CD8-positive, alpha-beta memory T cell (primary cell): ENCODE results near the gene CORO7. TPM values are rescaled to one million over a fixed set of nuclear protein-coding genes. Genes with fewer than 3 reads are reported as not detected.
"Not testable (repeated sequence)": the region's sequence is repeated elsewhere in the genome, so short reads cannot be mapped to it uniquely, and the experiment has no call there.

ENCODE experiments used
- CTCF ChIA-PET: fragments of 350-600 bp; sonication (Branson Sonifier 250); formaldehyde crosslinking; loops from one replicate; lab custom pipeline; 2021; ENCODE audit warnings: antibody characterized with exemption; lab: Charles Lee
- POLR2A ChIA-PET: fragments of 350-600 bp; sonication (Branson Sonifier 250); formaldehyde crosslinking; loops from one replicate; lab custom pipeline; 2021; ENCODE audit warnings: antibody characterized with exemption; lab: Charles Lee
- DNase-seq, 5 donors: peaks; one replicate each; pipeline versions ENCODE4 v3.0.0 to v3.0.0-alpha.2; 2020 to 2022; ENCODE audit warnings: mixed read lengths in 1 of 5
- H3K27ac ChIP-seq: one replicate; pipeline ENCODE4 v1.7.0; 2013; ENCODE audit warnings: low read depth, mild to moderate bottlenecking, low read length, moderate library complexity
- H3K27me3 ChIP-seq: 2 replicates; pipeline ENCODE4 v1.7.0; 2013; ENCODE audit warnings: low read length, mild to moderate bottlenecking; ENCODE audit not compliant: insufficient read depth, poor library complexity, severe bottlenecking
- H3K36me3 ChIP-seq: 2 replicates; pipeline ENCODE4 v1.7.0; 2013; ENCODE audit warnings: mild to moderate bottlenecking, low read length, moderate library complexity; ENCODE audit not compliant: insufficient read depth
- H3K4me1 ChIP-seq: 2 replicates; pipeline ENCODE4 v1.7.0; 2013; ENCODE audit warnings: mild to moderate bottlenecking, low read length, moderate library complexity; ENCODE audit not compliant: insufficient read depth
- H3K4me3 ChIP-seq: 2 replicates; pipeline ENCODE4 v1.7.0; 2013; ENCODE audit warnings: mild to moderate bottlenecking, low read length
- H3K9me3 ChIP-seq: 2 replicates; pipeline ENCODE4 v1.7.0; 2013; ENCODE audit warnings: mild to moderate bottlenecking, low read length
- H3K27ac Mint-ChIP-seq, 8 donors: one replicate each; pipeline ENCODE4 v1.8.0; 2020 to 2021; ENCODE audit warnings: mixed read lengths in 8 of 8, mild to moderate bottlenecking in 6 of 8, inconsistent platforms in 3 of 8, moderate library complexity in 3 of 8
- H3K27me3 Mint-ChIP-seq, 2 donors: one replicate each; pipeline ENCODE4 v1.8.0; 2020 to 2021; ENCODE audit warnings: mixed read lengths in 2 of 2, mild to moderate bottlenecking in 1 of 2, moderate library complexity in 1 of 2
- H3K36me3 Mint-ChIP-seq, 3 donors: one replicate each; pipeline ENCODE4 v1.8.0; 2020 to 2021; ENCODE audit warnings: mixed read lengths in 3 of 3, inconsistent platforms in 1 of 3, mild to moderate bottlenecking in 1 of 3
- H3K4me1 Mint-ChIP-seq, 3 donors: one replicate each; pipeline ENCODE4 v1.8.0; 2020 to 2021; ENCODE audit warnings: mixed read lengths in 3 of 3, inconsistent platforms in 1 of 3, mild to moderate bottlenecking in 1 of 3
- H3K4me3 Mint-ChIP-seq, 7 donors: one replicate each; pipeline ENCODE4 v1.8.0; 2020 to 2021; ENCODE audit warnings: mixed read lengths in 7 of 7, mild to moderate bottlenecking in 6 of 7, moderate library complexity in 4 of 7, inconsistent platforms in 2 of 7
- H3K9me3 Mint-ChIP-seq, 5 donors: one replicate each; pipeline ENCODE4 v1.8.0; 2020 to 2022; ENCODE audit warnings: mixed read lengths in 5 of 5, mild to moderate bottlenecking in 3 of 5, moderate library complexity in 2 of 5, inconsistent platforms in 1 of 5
- polyA plus RNA-seq: library from polyadenylated mRNA; unstranded; fragments of 300-500 nt; fragmentation: Illumina TruSeq; gene quantifications from one replicate; pipeline ENCODE4 v1.2.3, GENCODE V29; 2021
- total RNA-seq, 2 experiments: library from RNA; stranded (reverse); gene quantifications; one replicate each; pipeline ENCODE4 v1.2.3, GENCODE V29; 2021

CORO7 gene
- total and polyA plus RNA-seq, 3 experiments from 2014 or later = 92.0 to 129 (median 96.3) TPM

DNA sequence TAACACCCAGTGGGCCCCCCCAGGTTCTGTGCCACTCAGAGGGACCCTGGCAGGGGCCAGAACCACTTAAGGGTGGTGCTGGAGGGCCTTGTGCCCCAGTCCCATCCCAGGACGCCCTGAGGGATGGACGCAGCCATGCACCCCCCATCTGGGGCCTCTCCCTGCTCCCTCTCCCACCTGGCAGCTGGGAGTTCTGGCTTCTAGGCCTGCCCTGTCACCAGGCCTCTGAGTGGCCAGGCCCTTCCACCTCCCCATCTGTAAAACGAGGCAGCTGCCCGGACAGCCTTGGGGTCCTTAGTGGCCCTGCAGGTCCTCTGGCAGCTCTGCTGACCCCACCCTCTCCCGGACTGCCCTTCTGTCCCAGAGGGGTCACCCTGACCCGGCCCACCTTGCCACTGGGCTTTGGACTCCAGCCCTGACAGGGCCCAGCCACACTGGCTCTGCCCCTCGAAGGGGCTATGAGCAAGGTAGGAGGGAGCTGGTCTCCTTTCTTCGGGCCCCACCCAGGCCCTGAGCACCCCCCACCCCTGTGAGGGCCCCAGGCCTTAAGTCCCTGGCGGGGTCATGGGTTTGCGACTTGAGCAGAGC, 77.6 kb downstream of the CORO7 start:
- POLR2A ChIA-PET = no interaction called here
- no peak overlapping the region for H3K27ac Mint-ChIP-seq
- no peak for DNase-seq

DNA sequence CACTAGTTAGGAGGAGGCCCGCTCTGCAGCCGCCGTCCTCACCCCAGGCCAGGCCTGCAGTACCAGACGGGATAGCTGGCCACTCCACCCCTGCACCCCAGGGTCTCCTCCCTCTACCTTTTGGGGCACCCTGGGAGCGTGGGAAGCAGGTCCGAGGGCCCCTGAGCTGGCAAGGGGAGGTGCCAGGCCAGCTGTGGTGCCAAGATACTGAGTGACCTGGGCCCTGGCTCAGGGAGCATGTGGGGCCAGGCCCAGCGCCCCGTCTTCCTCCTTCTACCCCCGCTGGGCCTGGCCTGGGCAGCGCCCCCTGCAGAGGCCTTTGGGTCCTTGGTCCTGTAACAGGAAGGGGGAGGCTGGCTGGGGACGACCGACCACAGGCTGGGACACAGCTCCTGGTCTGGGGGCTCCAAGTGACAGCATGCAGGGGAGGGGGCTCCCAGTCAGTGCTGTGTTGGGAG, 78.2 kb downstream of the CORO7 start:
- ChIA-PET CTCF (interaction anchor here (0.6 to 1.7 kb wide), 3 partner anchors 12 to 1927 kb away, joined by 3 to 5 read pairs (median 3); no protein-coding TSS in a partner anchor), POLR2A (no interaction called here)
- Mint-ChIP-seq H3K9me3 (no peaks in the 10 kb centered on the region), H3K27me3 (peaks cover 0 to 2% of the 10 kb centered on the region in 2 donors), H3K4me3 (no peak overlapping the region), H3K4me1 (no peaks in the 10 kb centered on the region), H3K36me3 (peaks cover 0 to 18% (median 0%) of the 10 kb centered on the region in 3 donors), H3K27ac (no peak overlapping the region)
- Histone ChIP-seq H3K36me3 (no peaks in the 10 kb centered on the region), H3K4me1 (no peaks in the 10 kb centered on the region), H3K27me3 (no peaks in the 10 kb centered on the region), H3K27ac (no peak overlapping the region), H3K9me3 (no peaks in the 10 kb centered on the region), H3K4me3 (no peak overlapping the region)
- no peak for DNase-seq

More for the DNA sequence above, 77.6 kb downstream of the CORO7 start:
- H3K9me3 Mint-ChIP-seq = no peaks in the 10 kb centered on the region
- H3K27me3 Mint-ChIP-seq = no peaks in the 10 kb centered on the region
- no peak overlapping the region for H3K4me3 Mint-ChIP-seq
- H3K4me3 ChIP-seq = no peak overlapping the region
- peaks cover 0 to 19% (median 0%) of the 10 kb centered on the region in 3 donors for H3K36me3 Mint-ChIP-seq
- no peaks in the 10 kb centered on the region for H3K36me3 ChIP-seq
- no peaks in the 10 kb centered on the region for H3K4me1 ChIP-seq
- CTCF ChIA-PET = interaction anchor here (0.6 to 1.7 kb wide), 4 partner anchors 10 to 1928 kb away, joined by 3 to 5 read pairs (median 4); no protein-coding TSS in a partner anchor
- H3K27ac ChIP-seq = no peak overlapping the region
- H3K27me3 ChIP-seq = no peaks in the 10 kb centered on the region
- no peaks in the 10 kb centered on the region for H3K9me3 ChIP-seq
- H3K4me1 Mint-ChIP-seq = peaks cover 0 to 4% (median 2%) of the 10 kb centered on the region in 3 donors

DNA sequence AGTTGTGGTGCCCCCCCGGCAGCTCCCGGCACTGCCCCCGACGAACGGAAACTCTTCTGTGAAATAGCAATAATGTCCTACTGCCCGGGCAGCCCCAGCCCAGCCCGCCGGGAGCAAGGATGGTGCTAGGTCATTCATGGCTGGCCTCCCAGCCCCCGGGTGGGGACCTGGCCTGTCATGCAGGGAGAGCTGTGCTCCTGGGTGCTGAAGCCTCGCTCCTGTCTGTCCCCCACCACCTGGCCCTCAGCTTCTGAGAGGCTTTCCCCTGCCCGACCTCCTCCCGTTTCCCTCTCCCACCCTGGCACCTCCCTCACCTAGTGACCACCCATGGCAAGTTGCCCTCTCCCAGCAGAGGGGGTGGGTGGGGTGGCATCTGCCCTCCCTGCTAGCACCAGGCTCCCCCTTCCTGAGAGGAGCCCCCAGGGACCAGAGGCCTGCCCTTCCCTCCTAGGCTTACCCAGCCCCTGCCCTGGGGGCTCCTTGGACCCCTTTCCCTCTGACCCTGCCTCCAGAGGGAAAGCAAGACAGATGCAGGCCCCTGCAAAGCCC, 78.8 kb downstream of the CORO7 start:
- no peak for DNase-seq
- no peak overlapping the region for H3K4me3 Mint-ChIP-seq
- no peaks in the 10 kb centered on the region for H3K4me1 Mint-ChIP-seq
- peaks cover 0 to 18% (median 0%) of the 10 kb centered on the region in 3 donors for H3K36me3 Mint-ChIP-seq
- no peak overlapping the region for H3K27ac ChIP-seq
- H3K27me3 Mint-ChIP-seq = peaks cover 0 to 2% of the 10 kb centered on the region in 2 donors
- no peaks in the 10 kb centered on the region for H3K9me3 ChIP-seq
- ChIA-PET POLR2A (interaction anchor here (0.6 kb wide), 1 partner anchor 135 kb away, joined by 4 read pairs; no protein-coding TSS in a partner anchor), CTCF (interaction anchor here (1.7 kb wide), 1 partner anchor 49 kb away, joined by 5 read pairs; no protein-coding TSS in a partner anchor)
- no peaks in the 10 kb centered on the region for H3K27me3 ChIP-seq
- H3K4me1 ChIP-seq = no peaks in the 10 kb centered on the region
- H3K36me3 ChIP-seq = no peaks in the 10 kb centered on the region
- H3K4me3 ChIP-seq = no peak overlapping the region
- H3K27ac Mint-ChIP-seq = peak overlapping the region in 1 of 8 donors; percentile 9
- no peaks in the 10 kb centered on the region for H3K9me3 Mint-ChIP-seq

DNA sequence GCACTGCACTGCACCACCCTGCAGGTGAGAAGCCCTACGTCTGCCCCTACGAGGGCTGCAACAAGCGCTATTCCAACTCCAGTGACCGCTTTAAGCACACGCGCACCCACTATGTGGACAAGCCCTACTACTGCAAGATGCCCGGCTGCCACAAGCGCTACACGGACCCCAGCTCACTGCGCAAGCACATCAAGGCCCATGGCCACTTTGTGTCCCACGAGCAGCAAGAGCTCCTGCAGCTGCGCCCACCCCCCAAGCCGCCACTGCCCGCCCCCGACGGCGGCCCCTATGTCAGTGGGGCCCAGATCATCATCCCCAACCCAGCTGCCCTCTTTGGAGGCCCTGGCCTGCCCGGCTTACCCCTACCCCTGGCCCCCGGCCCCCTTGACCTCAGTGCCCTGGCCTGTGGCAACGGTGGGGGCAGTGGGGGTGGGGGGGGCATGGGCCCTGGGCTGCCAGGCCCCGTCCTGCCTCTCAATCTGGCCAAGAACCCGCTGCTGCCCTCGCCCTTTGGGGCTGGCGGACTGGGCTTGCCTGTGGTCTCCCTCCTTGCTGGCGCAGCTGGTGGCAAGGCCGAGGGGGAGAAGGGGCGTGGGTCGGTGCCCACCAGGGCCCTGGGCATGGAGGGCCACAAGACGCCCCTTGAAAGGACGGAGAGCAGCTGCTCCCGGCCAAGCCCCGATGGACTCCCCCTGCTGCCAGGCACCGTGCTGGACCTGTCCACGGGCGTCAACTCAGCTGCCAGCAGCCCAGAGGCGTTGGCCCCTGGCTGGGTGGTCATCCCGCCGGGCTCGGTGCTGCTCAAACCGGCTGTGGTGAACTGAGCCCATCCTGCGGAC, 79.5 kb downstream of the CORO7 start:
- CTCF ChIA-PET = interaction anchor here (1.7 to 1.9 kb wide), 2 partner anchors 48 kb away, joined by 5 to 6 read pairs; no protein-coding TSS in a partner anchor
- no peak for DNase-seq
- POLR2A ChIA-PET = interaction anchor here (0.6 kb wide), 1 partner anchor 136 kb away, joined by 4 read pairs; no protein-coding TSS in a partner anchor
- Mint-ChIP-seq H3K4me1 (no peaks in the 10 kb centered on the region), H3K27ac (no peak overlapping the region), H3K4me3 (no peak overlapping the region), H3K27me3 (peaks cover 0 to 2% of the 10 kb centered on the region in 2 donors), H3K36me3 (peaks cover 0 to 18% (median 0%) of the 10 kb centered on the region in 3 donors), H3K9me3 (no peaks in the 10 kb centered on the region)
- no peak overlapping the region for H3K27ac ChIP-seq
- H3K36me3 ChIP-seq = no peaks in the 10 kb centered on the region
- H3K4me1 ChIP-seq = no peaks in the 10 kb centered on the region
- no peaks in the 10 kb centered on the region for H3K27me3 ChIP-seq
- no peak overlapping the region for H3K4me3 ChIP-seq
- H3K9me3 ChIP-seq = no peaks in the 10 kb centered on the region

DNA sequence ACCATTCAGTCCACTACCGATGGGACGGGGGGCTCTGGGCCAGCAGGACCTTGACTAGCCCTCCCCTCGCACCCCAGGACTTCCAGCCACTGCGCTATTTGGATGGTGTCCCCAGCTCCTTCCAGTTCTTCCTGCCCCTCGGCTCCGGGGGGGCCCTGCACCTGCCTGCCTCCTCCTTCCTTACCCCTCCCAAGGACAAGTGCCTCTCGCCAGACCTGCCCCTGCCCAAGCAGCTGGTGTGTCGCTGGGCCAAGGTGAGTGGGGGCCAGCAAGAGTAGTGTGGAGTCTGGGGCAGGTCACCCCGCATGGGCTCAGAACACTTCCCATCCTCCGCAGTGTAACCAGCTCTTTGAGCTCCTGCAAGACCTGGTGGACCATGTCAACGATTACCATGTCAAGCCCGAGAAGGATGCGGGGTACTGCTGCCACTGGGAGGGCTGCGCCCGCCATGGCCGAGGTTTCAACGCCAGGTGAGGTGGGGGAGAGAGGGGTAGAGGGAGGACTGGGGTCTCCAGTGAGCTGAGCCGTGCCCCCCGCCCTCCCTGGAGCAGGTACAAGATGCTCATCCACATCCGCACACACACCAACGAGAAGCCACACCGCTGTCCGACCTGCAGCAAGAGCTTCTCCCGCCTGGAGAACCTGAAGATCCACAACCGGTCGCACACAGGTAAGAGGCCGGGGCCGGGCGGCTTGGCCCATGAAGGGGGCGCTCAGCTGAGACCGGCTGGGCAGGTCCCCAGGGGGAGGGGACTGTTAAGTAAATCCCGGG, 81.5 kb downstream of the CORO7 start:
- ChIA-PET POLR2A (interaction anchor here (0.7 kb wide), 1 partner anchor 162 kb away, joined by 5 read pairs; no protein-coding TSS in a partner anchor), CTCF (interaction anchor here (1.3 to 1.9 kb wide), 2 partner anchors 46 kb away, joined by 3 to 6 read pairs; no protein-coding TSS in a partner anchor)
- Histone ChIP-seq H3K4me1 (no peaks in the 10 kb centered on the region), H3K27me3 (no peaks in the 10 kb centered on the region), H3K27ac (no peak overlapping the region), H3K9me3 (no peaks in the 10 kb centered on the region), H3K36me3 (no peaks in the 10 kb centered on the region), H3K4me3 (no peak overlapping the region)
- H3K4me1 Mint-ChIP-seq = no peaks in the 10 kb centered on the region
- DNase-seq = no peak
- H3K4me3 Mint-ChIP-seq = no peak overlapping the region
- H3K27ac Mint-ChIP-seq = no peak overlapping the region
- H3K27me3 Mint-ChIP-seq = peaks cover 0 to 7% of the 10 kb centered on the region in 2 donors
- H3K9me3 Mint-ChIP-seq = no peaks in the 10 kb centered on the region
- H3K36me3 Mint-ChIP-seq = peaks cover 0 to 8% (median 0%) of the 10 kb centered on the region in 3 donors

DNA sequence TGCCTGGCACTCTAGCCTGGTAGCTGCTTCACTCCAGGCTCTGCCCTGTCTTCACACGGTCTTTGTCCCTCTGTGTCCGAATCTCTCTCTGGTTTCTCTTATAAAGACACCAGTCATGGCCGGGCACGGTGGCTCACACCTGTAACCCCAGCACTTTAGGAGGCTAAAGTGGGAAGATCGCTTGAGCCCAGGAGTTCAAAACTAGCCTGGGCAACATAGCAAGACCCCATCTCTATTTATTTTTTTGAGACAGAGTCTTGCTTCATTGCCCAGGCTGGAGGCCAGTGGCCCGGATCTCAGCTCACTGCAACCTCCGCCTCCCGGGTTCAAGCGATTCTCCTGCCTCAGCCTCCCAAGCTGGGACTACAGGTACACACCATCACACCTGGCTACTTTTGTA, 82.7 kb downstream of the CORO7 start:
- not testable (repeated sequence) for H3K27ac ChIP-seq

DNA sequence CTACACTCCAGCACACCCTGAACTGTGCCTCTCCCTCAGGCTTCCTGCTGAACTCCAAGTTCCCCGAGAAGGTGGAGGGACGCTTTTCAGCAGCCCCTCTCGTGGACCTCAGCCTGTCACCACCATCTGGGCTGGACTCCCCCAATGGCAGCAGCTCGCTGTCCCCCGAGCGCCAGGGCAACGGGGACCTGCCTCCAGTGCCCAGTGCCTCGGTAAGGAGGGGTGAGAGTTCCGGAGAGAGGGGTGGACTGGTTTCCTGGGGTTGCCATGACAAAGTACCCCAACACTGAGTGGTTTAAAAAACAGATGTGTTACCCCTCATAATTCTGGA, 83.1 kb downstream of the CORO7 start:
- Mint-ChIP-seq H3K27me3 (peaks cover 0 to 7% of the 10 kb centered on the region in 2 donors), H3K4me1 (peaks cover 0 to 3% (median 0%) of the 10 kb centered on the region in 3 donors), H3K36me3 (no peaks in the 10 kb centered on the region), H3K27ac (peak overlapping the region in 1 of 8 donors; percentile 50), H3K4me3 (no peak overlapping the region), H3K9me3 (no peaks in the 10 kb centered on the region)
- Histone ChIP-seq H3K9me3 (no peaks in the 10 kb centered on the region), H3K4me1 (peaks cover under 1% of the 10 kb centered on the region), H3K27me3 (no peaks in the 10 kb centered on the region), H3K27ac (no peak overlapping the region), H3K36me3 (no peaks in the 10 kb centered on the region), H3K4me3 (no peak overlapping the region)
- ChIA-PET CTCF (interaction anchor here (8.0 kb wide), 1 partner anchor 43 kb away, joined by 72 read pairs; no protein-coding TSS in a partner anchor), POLR2A (no interaction called here)
- DNase-seq = no peak

More for the DNA sequence above, 82.7 kb downstream of the CORO7 start:
- H3K27ac Mint-ChIP-seq, H3K4me3 Mint-ChIP-seq, H3K4me3 ChIP-seq, H3K36me3 Mint-ChIP-seq, H3K27me3 ChIP-seq, H3K36me3 ChIP-seq, H3K9me3 Mint-ChIP-seq, H3K4me1 ChIP-seq, H3K9me3 ChIP-seq, DNase-seq, H3K27me3 Mint-ChIP-seq, H3K4me1 Mint-ChIP-seq: not testable (repeated sequence)
- CTCF ChIA-PET = interaction anchor here (1.3 kb wide), 1 partner anchor 45 kb away, joined by 3 read pairs; no protein-coding TSS in a partner anchor
- POLR2A ChIA-PET = interaction anchor here (0.6 kb wide), 1 partner anchor 25 kb away, joined by 9 read pairs; no protein-coding TSS in a partner anchor
